Activated T-helper 1 cell treated with anti-CD3 and anti-CD28 coated beads, Interleukin-12 subunit alpha, Interleukin-12 subunit beta, Interleukin-2, Interleukin-4 antibody, amounts not matched to agents 30 ng/mL and 10 ng/mL and 1 ng/mL, durations not matched to agents 14 hours and 24 hours and 36 hours (primary cell): ENCODE data around the gene SWSAP1. TPM values are rescaled to one million over a fixed set of nuclear protein-coding genes. Genes with fewer than 3 reads are reported as not detected.
A peak's percentile ranks its signal among the peaks of the same experiment; 100 is the strongest.
"Not testable (repeated sequence)": the region's sequence is repeated elsewhere in the genome, so short reads cannot be mapped to it uniquely, and the experiment has no call there.

ENCODE experiments used
- DNase-seq: peaks from one replicate; pipeline ENCODE4 v3.0.0; 2021; ENCODE audit warnings: low spot score
- H3K27ac Mint-ChIP-seq: one replicate; pipeline ENCODE4 v1.8.0; 2021; ENCODE audit warnings: mild to moderate bottlenecking, mixed read lengths
- H3K27me3 Mint-ChIP-seq: one replicate; pipeline ENCODE4 v1.8.0; 2022; ENCODE audit warnings: mild to moderate bottlenecking, moderate library complexity, mixed read lengths; ENCODE audit not compliant: insufficient read depth
- H3K36me3 Mint-ChIP-seq: one replicate; pipeline ENCODE4 v1.8.0; 2021; ENCODE audit warnings: low read depth, mixed read lengths
- H3K4me1 Mint-ChIP-seq: one replicate; pipeline ENCODE4 v1.8.0; 2021; ENCODE audit warnings: low read depth, mixed read lengths
- H3K4me3 Mint-ChIP-seq: one replicate; pipeline ENCODE4 v1.8.0; 2021; ENCODE audit warnings: mild to moderate bottlenecking, moderate library complexity, mixed read lengths
- H3K9me3 Mint-ChIP-seq: one replicate; pipeline ENCODE4 v1.8.0; 2021; ENCODE audit warnings: mixed read lengths
- intact Hi-C: fragments of 100-400 bp; cut with micrococcal nuclease; formaldehyde crosslinking; loops from one replicate; pipeline ENCODE4 v1.15.1; 2024
- total RNA-seq: library from RNA; stranded (reverse); gene quantifications from 2 replicates; pipeline ENCODE4 v1.2.3, GENCODE V29; 2022

The SWSAP1 gene
- total RNA-seq, 1 donor from 2014 or later: 3.2 TPM

DNA sequence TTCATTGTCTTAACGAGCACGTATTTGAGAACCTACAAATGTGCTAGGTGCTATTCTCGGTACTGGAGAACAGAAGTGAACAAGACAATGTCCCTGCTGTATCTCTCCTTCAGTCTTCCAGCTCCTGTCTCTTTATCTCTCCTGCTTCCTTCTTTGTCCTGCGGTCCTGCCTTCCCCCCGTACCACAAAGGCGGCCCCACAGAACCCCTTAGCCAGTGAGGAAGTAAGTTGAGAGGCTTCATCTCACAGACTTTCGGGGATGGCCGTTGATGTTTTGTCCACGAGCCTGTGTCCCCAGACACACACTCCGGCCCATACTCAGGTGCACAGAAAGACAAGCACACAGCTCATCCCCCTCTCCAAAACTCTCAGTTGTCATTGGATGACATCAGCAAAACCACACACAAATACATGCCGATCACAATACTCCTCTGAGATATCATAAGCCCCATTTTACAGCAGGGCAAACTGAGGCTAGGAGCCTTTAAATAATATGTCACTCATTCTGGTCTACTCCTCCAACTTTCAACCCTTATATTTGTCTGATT, 507 bp upstream of the SWSAP1 start:
- DNase-seq: no peak
- no peaks in the 10 kb centered on the region for H3K9me3 Mint-ChIP-seq
- intact Hi-C loops: loop anchor here (1.0 to 2.0 kb wide), 4 partner anchors 28 to 219 kb away; partner anchors contain the start of genes CCDC159, SPC24, TMEM205 and ZNF653
- no peak overlapping the region for H3K4me3 Mint-ChIP-seq
- peaks cover 30% of the 10 kb centered on the region for H3K4me1 Mint-ChIP-seq
- H3K36me3 Mint-ChIP-seq: peaks cover 19% of the 10 kb centered on the region
- no peaks in the 10 kb centered on the region for H3K27me3 Mint-ChIP-seq
- no peak overlapping the region for H3K27ac Mint-ChIP-seq

DNA sequence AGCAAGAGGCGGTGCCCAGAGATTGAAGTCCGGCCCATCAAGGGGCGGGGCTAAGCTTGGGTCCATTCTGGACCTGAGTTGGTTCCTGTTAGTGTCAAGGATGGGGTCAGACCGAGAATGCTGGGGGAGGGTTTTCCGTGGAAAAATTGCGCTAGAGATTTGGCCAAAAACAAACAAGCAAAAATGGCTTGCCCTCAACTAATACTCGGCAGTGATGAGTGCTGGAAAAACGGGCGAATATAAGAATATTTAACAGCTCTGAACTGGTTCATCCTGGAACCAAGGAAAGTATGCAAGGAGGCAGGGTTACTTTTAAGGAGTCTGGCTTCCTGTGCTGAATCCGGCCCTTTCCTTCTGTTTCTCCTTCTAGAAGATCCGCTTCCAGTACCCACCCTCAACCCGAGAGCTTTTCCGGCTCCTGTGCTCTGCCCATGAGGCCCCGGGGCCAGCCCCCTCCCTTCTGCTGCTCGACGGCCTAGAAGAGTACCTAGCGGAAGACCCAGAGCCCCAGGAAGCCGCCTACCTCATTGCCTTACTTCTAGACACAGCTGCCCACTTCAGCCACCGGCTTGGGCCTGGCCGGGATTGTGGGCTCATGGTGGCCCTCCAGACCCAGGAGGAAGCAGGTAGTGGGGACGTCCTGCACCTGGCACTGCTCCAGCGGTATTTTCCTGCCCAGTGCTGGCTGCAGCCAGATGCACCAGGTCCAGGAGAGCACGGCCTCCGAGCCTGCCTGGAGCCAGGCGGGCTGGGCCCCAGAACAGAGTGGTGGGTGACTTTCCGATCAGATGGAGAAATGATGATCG, 880 bp downstream of the SWSAP1 start:
- DNase-seq: peak; percentile 75
- intact Hi-C loops: loop anchor here (1.0 to 2.0 kb wide), 6 partner anchors 20 to 222 kb away; partner anchors contain the start of genes ECSIT, ODAD3, PLPPR2 and PRKCSH
- H3K27me3 Mint-ChIP-seq: no peaks in the 10 kb centered on the region
- peaks cover 19% of the 10 kb centered on the region for H3K36me3 Mint-ChIP-seq
- peaks cover 39% of the 10 kb centered on the region for H3K4me1 Mint-ChIP-seq
- H3K4me3 Mint-ChIP-seq: no peak overlapping the region
- no peaks in the 10 kb centered on the region for H3K9me3 Mint-ChIP-seq
- no peak overlapping the region for H3K27ac Mint-ChIP-seq

DNA sequence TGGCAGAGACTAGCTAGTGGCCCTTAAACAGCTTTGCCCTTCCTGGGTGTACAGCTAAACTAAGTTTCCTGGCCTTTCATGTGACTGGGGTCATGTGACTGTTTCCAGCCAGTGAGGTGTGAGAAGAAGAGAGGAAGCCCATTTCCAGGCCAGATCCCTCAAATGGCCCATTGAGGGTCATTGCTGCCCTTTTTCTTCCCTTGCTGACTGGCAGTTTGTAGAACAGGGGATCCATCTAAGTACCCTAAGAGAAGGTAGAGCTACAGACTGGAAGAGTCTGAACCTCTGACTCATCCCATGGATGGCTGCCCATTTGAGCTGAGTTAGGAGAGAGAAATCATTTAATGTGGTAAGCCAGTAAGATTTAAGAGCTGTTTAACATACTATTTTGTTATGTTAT, 2.8 kb downstream of the SWSAP1 start:
- H3K36me3 Mint-ChIP-seq: peaks cover 19% of the 10 kb centered on the region
- intact Hi-C loops: no loop called here
- peak overlapping the region; percentile 88 for H3K27ac Mint-ChIP-seq
- peaks cover 41% of the 10 kb centered on the region for H3K4me1 Mint-ChIP-seq
- no peak for DNase-seq
- no peaks in the 10 kb centered on the region for H3K27me3 Mint-ChIP-seq
- peak overlapping the region; percentile 66 for H3K4me3 Mint-ChIP-seq
- no peaks in the 10 kb centered on the region for H3K9me3 Mint-ChIP-seq

DNA sequence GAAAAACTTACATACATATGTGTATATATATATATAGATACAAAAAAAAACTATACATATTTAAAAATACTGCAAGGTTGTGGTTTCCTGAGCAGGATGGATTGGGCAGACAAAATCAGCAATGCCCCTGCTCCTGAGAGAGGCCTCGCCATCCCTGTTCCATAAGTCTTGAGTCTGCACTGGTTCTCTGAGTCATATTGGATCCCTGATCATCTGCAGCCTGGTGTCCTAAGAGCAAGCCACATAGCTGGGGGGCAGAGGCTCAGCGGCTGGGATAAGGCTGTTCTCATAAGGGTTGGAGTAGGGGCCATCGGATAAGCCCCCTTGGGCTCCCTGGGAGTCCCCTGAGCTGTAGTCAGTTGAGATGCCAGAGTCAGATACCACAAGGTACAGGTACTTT, 3.3 kb downstream of the SWSAP1 start:
- no peak for DNase-seq
- peaks cover 19% of the 10 kb centered on the region for H3K36me3 Mint-ChIP-seq
- H3K27me3 Mint-ChIP-seq: peaks cover 2% of the 10 kb centered on the region
- intact Hi-C loops: no loop called here
- no peaks in the 10 kb centered on the region for H3K9me3 Mint-ChIP-seq
- peak overlapping the region; percentile 51 for H3K27ac Mint-ChIP-seq
- H3K4me3 Mint-ChIP-seq: no peak overlapping the region
- H3K4me1 Mint-ChIP-seq: peaks cover 41% of the 10 kb centered on the region

DNA sequence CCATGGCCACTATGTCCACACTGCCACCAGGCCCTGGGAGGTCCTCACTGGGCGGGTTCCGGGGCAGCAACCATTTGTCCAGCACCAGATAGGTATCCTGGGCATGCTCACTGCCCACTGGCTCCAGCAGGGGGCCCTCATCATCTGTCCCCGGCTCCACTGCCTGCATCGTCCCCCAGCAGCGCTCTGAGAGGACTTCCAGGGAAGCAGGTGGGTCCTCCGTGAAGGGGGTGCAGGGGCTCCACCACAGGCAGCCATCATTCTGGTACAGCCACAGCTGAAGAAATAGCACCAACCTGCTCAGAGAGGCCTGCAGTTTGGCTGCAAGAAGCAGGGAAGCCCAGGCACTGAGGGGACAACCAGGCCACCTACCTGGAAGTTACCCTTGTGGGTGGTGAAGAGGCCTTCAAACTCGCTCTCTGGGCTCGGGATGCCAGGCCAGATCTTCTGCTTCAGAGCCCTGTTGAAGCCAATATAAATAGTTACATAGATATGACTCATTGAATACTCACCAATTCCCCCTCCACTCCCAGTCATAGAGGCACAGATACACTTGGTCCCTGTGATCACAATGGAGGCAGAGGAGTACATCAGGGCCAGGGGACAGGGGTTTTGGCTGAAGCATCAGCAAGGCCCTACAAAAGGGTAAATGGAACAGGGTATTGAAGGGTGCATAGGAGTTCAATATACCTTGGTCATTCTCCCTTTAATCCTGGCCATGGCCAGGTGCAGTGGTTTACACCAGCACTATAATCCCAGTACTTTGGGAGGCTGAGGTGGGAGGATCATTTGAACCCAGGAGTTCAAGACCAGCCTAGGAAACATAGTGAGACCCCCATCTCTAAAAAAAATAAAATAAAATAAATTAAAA, 4.1 kb downstream of the SWSAP1 start:
- peaks cover 19% of the 10 kb centered on the region for H3K36me3 Mint-ChIP-seq
- peak overlapping the region; percentile 64 for H3K4me3 Mint-ChIP-seq
- peak overlapping the region; percentile 84 for H3K27ac Mint-ChIP-seq
- H3K9me3 Mint-ChIP-seq: no peaks in the 10 kb centered on the region
- intact Hi-C loops: no loop called here
- H3K27me3 Mint-ChIP-seq: peaks cover 7% of the 10 kb centered on the region
- no peak for DNase-seq
- H3K4me1 Mint-ChIP-seq: peaks cover 36% of the 10 kb centered on the region

DNA sequence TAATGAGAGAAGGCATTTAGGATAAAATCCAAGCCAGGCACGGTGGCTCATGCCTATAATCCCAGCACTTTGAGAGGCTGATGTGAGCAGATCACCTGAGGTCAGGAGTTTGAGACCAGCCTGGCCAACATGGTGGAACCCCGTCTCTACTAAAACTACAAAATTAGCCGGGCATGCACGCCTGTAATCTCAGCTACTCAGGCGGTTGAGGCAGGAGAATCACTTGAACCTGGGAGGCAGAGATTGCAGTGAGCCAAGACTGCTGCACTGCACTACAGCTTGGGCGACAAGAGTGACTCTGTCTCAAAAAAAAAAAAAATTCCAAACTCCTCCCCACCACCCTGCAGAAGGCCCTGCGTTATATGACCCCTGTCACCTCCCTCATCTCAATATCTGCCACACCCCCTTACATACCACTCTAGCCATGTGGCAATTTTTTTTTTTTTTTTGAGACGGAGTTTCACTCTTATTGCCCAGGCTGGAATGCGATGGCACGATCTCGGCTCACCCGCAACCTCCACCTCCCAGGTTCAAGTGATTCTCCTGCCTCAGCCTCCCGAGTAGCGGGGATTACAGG, 4.9 kb downstream of the SWSAP1 start:
- H3K4me3 Mint-ChIP-seq: not testable (repeated sequence)
- peaks cover 19% of the 10 kb centered on the region for H3K36me3 Mint-ChIP-seq

DNA sequence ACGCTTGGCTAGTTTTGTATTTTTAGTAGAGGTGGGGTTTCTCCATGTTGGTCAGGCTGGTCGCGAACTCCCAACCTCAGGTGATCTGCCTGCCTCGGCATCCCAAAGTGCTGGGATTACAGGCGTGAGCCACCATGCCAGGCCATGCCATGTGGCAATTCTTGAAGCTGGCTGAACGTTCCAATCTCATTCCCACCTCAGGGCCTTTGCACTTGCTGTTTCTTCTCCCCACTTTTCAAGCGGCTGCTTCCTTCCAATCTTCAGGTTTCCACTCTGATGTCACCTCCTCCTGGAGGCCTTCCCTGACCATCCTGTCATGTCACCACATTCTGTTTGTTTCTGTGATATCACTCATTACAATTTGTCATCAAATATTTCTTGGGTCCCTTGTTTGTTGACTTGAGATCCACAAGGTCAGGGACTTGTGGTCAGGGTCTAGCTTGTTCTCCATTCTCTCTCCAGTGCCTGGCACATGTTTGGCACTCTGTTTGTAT, 5.4 kb downstream of the SWSAP1 start:
- Mint-ChIP-seq H3K4me1 (peaks cover 36% of the 10 kb centered on the region), H3K27ac (peak overlapping the region; percentile 100), H3K4me3 (peak overlapping the region; percentile 88), H3K27me3 (peaks cover 13% of the 10 kb centered on the region), H3K9me3 (no peaks in the 10 kb centered on the region), H3K36me3 (peaks cover 19% of the 10 kb centered on the region)
- no peak for DNase-seq
- intact Hi-C loops: no loop called here

More for the DNA sequence above, 4.9 kb downstream of the SWSAP1 start:
- H3K27me3 Mint-ChIP-seq, intact Hi-C loops, DNase-seq, H3K9me3 Mint-ChIP-seq: not testable (repeated sequence)
- Mint-ChIP-seq H3K27ac (peak overlapping the region; percentile 27), H3K4me1 (peaks cover 36% of the 10 kb centered on the region)

DNA sequence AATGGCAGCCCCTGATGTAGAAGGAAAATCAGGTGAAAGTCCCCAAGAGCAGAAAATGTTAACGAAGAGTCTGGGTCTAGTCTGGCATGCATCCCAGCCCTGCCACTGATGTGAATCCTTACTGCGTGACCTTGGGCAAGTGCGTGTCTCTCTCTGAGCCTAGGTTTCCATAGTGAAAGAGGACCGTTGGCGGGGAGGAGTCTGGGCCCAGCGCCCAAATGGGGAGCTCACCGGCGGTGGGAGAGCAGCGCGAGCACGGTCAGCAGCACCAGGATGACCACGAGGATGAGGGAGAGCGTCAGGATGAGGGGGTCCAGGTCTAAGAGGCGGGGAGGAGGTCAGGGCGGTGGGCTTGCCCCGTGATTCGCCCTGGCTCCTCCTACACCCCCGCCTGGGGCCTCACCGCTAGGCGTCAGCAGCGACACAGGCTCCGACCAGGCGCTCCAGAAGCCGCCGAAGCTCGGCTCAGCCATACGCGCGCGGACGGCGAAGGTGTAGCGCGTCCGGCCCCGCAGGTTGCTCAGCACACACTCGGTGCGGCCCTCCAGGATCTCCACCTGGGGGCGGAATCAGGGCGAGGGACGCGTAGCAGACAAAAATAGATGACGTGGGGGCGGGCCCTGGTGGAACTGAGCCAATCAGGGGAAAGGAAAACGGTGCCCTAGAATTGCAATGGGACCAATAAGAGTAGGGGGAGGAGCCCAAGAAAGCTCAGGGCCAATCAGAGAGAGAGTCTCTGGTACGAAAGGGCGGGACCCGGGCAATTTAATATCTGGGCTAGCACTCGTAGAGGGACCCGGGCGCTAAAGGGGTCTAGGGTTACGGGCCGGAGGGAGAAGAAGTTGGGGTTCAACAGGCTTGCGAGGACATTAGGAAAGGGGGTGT, 6.4 kb downstream of the SWSAP1 start:
- H3K4me1 Mint-ChIP-seq: peaks cover 32% of the 10 kb centered on the region
- peaks cover 15% of the 10 kb centered on the region for H3K36me3 Mint-ChIP-seq
- peak overlapping the region; percentile 100 for H3K27ac Mint-ChIP-seq
- peak; percentile 96 for DNase-seq
- H3K4me3 Mint-ChIP-seq: peak overlapping the region; percentile 88
- no peaks in the 10 kb centered on the region for H3K9me3 Mint-ChIP-seq
- intact Hi-C loops: loop anchor here (1.0 kb wide), 6 partner anchors 35 to 258 kb away; partner anchors contain the start of genes CCDC159, ODAD3, PRKCSH and TMEM205
- H3K27me3 Mint-ChIP-seq: peaks cover 16% of the 10 kb centered on the region

DNA sequence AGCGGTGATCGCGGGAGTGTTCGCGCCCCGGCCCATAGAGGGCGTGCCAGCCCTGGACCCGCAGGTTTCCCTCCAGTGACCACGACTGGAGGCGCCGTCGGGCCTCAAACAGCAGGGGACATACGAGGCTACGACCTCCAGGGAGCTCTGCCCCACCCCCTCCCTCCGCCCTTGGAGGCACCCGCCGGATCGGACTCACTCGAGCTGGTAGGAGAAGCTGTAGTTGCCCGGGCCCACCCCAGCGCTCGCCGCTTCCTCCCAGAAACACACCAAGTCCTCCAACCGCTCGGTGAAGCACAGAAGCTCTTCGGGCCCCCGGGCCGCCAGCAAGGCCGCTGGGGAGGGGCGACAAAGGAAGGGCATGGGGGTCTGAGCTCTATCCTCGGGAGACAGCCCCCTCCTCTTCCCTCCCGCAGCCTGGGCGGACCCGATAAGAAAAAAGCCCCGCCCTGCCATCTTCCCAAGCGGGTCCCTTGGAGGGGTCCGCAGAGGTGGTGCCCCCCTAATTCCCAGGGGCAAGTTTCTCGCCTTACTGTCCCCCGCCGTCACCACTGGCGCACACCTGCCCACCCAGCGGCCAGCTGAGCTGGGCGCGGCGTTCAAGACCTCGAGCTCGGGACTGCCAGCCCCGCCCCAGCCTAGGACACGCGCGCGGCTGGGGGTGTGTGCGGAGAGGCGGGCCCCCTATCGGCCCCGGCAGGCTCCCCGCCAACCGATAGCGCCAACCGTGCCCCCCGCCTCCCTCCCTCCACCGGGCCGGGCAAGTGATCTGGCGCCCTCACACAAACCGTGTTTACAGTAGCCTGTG, 8.6 kb downstream of the SWSAP1 start:
- intact Hi-C loops: loop anchor here (2.0 kb wide), 1 partner anchor 186 kb away; the partner anchor contains the start of gene KANK2
- Mint-ChIP-seq H3K9me3 (no peaks in the 10 kb centered on the region), H3K27ac (peak overlapping the region; percentile 74), H3K4me3 (peak overlapping the region; percentile 80), H3K27me3 (peaks cover 22% of the 10 kb centered on the region), H3K36me3 (peaks cover 6% of the 10 kb centered on the region), H3K4me1 (peaks cover 19% of the 10 kb centered on the region)
- DNase-seq: no peak

DNA sequence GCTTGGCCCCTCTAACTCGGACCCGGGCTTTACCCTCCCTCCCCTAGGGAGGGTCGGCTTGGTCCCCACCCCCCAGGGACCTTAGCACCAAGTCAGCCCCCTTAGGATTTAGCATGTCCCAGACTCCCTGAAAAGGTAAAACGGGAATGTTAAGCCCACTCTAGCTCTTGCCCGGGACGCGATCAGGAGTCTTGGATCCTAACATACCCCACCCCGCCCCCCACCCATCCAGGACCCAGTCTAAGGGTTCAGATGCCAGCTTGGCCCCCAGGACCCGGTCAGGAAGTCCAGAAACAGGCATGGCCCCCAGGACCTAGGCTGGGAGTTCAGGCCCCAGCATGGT, 9.2 kb downstream of the SWSAP1 start:
- H3K27ac Mint-ChIP-seq: no peak overlapping the region
- intact Hi-C loops: loop anchor here (2.0 kb wide), 1 partner anchor 187 kb away; the partner anchor contains the start of gene KANK2
- no peak overlapping the region for H3K4me3 Mint-ChIP-seq

DNA sequence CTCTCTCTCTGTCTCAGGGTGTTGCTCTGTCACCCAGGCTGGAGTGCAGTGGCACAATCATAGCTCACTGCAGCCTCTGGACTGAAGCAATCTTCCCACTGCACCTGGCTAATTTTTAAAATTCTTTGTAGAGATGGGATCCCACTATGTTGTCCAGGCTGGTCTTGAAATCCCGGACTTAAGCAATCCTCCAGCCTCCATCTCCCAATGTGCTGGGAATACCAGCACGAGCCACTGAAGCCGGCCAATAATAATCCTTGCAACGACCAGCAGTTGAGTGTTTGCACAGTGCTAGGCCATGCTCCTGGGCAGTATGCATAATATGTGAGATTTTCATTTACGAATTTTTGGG, 10.3 kb downstream of the SWSAP1 start:
- Mint-ChIP-seq H3K9me3 (no peaks in the 10 kb centered on the region), H3K27ac (no peak overlapping the region), H3K4me3 (no peak overlapping the region), H3K4me1 (peaks cover 8% of the 10 kb centered on the region), H3K27me3 (peaks cover 22% of the 10 kb centered on the region), H3K36me3 (peaks cover 4% of the 10 kb centered on the region)
- intact Hi-C loops: no loop called here
- no peak for DNase-seq

More for the DNA sequence above, 9.2 kb downstream of the SWSAP1 start:
- DNase-seq: no peak
- peaks cover 14% of the 10 kb centered on the region for H3K4me1 Mint-ChIP-seq
- no peaks in the 10 kb centered on the region for H3K9me3 Mint-ChIP-seq
- peaks cover 22% of the 10 kb centered on the region for H3K27me3 Mint-ChIP-seq
- H3K36me3 Mint-ChIP-seq: peaks cover 5% of the 10 kb centered on the region
